ENCODE measurements around the gene FOXM1.

DNA sequence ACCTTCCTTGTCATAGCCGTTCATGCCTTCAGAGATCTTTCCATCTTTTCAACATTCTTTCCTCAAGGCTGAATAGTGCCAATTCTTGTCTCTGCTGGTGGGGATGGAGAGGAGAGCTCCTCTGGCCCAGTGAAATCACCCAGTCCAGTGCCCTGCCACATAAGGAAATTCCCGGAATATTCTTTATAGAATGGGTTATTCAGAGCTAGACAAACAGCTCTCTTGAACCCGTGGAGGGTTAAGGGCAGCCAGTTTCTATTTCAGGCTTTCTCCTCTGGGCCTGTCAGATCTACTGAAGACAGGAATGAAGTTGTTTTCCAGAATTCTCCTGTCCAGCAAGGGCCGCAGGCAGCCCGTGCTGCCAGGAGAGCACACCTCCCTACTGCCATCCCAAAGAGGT lies 34.0 kb downstream of the FOXM1 start:
- TF ChIP-seq EZH2phosphoT487 (IDR thresholded peaks at IDR 0.05; ENCODE audit: low read length) (no peak), EZH2 (optimal IDR thresholded peaks at IDR 0.05; ENCODE audit: low read depth, low read length) (no peak)
- TF ChIP-seq, protein P1, sequence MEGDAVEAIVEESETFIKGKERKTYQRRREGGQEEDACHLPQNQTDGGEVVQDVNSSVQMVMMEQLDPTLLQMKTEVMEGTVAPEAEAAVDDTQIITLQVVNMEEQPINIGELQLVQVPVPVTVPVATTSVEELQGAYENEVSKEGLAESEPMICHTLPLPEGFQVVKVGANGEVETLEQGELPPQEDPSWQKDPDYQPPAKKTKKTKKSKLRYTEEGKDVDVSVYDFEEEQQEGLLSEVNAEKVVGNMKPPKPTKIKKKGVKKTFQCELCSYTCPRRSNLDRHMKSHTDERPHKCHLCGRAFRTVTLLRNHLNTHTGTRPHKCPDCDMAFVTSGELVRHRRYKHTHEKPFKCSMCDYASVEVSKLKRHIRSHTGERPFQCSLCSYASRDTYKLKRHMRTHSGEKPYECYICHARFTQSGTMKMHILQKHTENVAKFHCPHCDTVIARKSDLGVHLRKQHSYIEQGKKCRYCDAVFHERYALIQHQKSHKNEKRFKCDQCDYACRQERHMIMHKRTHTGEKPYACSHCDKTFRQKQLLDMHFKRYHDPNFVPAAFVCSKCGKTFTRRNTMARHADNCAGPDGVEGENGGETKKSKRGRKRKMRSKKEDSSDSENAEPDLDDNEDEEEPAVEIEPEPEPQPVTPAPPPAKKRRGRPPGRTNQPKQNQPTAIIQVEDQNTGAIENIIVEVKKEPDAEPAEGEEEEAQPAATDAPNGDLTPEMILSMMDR (IDR thresholded peaks at IDR 0.05; ENCODE audit: low read length), result no peak

Data from MM.1S (cell line).